ENCODE results near the gene ZNF804B.
"Not testable (repeated sequence)": the region's sequence is repeated elsewhere in the genome, so short reads cannot be mapped to it uniquely, and the experiment has no call there.

The ZNF804B gene

GRCh38 chr7:89104748-89105685, 345.5 kb downstream of the ZNF804B start:
- DNase-seq, result no peak

- no peak for DNase-seq
Observed at GRCh38 chr7:89123871-89124270, 364.4 kb downstream of the ZNF804B start.

- no peak for DNase-seq
Observed at GRCh38 chr7:89129600-89130375, 370.3 kb downstream of the ZNF804B start.

GRCh38 chr7:89133357-89133756, 373.9 kb downstream of the ZNF804B start:
- DNase-seq, result no peak

- no peak for DNase-seq
Observed at GRCh38 chr7:89133819-89134218, 374.3 kb downstream of the ZNF804B start.

- no peak for DNase-seq
Observed at GRCh38 chr7:89145801-89146200, 386.3 kb downstream of the ZNF804B start.

- no peak for DNase-seq
Observed at GRCh38 chr7:89160107-89160506, 400.6 kb downstream of the ZNF804B start.

- no peak for DNase-seq
Observed at GRCh38 chr7:89165421-89165820, 405.9 kb downstream of the ZNF804B start.

- DNase-seq, result no peak
Observed at GRCh38 chr7:89170628-89171027, 411.1 kb downstream of the ZNF804B start.

- no peak for DNase-seq
Observed at GRCh38 chr7:89182116-89182515, 422.6 kb downstream of the ZNF804B start.

GRCh38 chr7:89183712-89184111, 424.2 kb downstream of the ZNF804B start:
- no peak for DNase-seq

GRCh38 chr7:89200758-89201157, 441.3 kb downstream of the ZNF804B start:
- no peak for DNase-seq

- no peak for DNase-seq
Observed at GRCh38 chr7:89223900-89224395, 464.4 kb downstream of the ZNF804B start.

- DNase-seq, result not testable (repeated sequence)
Observed at GRCh38 chr7:89228688-89229171, 469.2 kb downstream of the ZNF804B start.

GRCh38 chr7:89238156-89238555, 478.7 kb downstream of the ZNF804B start:
- DNase-seq, result no peak

- DNase-seq, result no peak
Observed at GRCh38 chr7:89246196-89246595, 486.7 kb downstream of the ZNF804B start.

GRCh38 chr7:89247207-89247606, 487.7 kb downstream of the ZNF804B start:
- DNase-seq, result no peak

- DNase-seq, result no peak
Observed at GRCh38 chr7:89259085-89259484, 499.6 kb downstream of the ZNF804B start.

- DNase-seq, result no peak
Observed at GRCh38 chr7:89264126-89264525, 504.6 kb downstream of the ZNF804B start.

GRCh38 chr7:89265631-89266030, 506.1 kb downstream of the ZNF804B start:
- no peak for DNase-seq

GRCh38 chr7:89283302-89283701, 523.8 kb downstream of the ZNF804B start:
- DNase-seq, result no peak

GRCh38 chr7:89308535-89308934, 549.0 kb downstream of the ZNF804B start:
- no peak for DNase-seq

GRCh38 chr7:89311886-89312285, 552.4 kb downstream of the ZNF804B start:
- no peak for DNase-seq

- DNase-seq, result no peak
Observed at GRCh38 chr7:89312551-89312950, 553.1 kb downstream of the ZNF804B start.

Measured in CD4-positive, alpha-beta T cell treated with Interleukin-10 for 1 hour (primary cell).